ENCODE measurements around the gene TMPRSS11A.

GRCh38 chr4:67907650-67908049 lies 55.6 kb downstream of the TMPRSS11A start:
- TF ChIP-seq CTCF (conservative IDR thresholded peaks at IDR 0.05; ENCODE audit: low read depth in 2 of 2): no peak
- TF ChIP-seq NANOG (IDR thresholded peaks at IDR 0.05; ENCODE audit: borderline replicate concordance): no peak
- no peak for TF ChIP-seq EZH2 (IDR thresholded peaks at IDR 0.05; ENCODE audit: low read depth, unreplicated experiment)
- no peak for TF ChIP-seq REST (IDR thresholded peaks at IDR 0.05; ENCODE audit: unreplicated experiment)
- TF ChIP-seq EZH2phosphoT487 (IDR thresholded peaks at IDR 0.05; ENCODE audit: unreplicated experiment): no peak
- TF ChIP-seq POLR2AphosphoS5 (IDR thresholded peaks at IDR 0.05; ENCODE audit: low read depth): no peak
- no peak for TF ChIP-seq ZNF462 (CRISPR knock-in tag; IDR thresholded peaks at IDR 0.05)
- TF ChIP-seq ZNF114 (CRISPR knock-in tag; IDR thresholded peaks at IDR 0.05): no peak
- no peak for TF ChIP-seq ZNF331 (CRISPR knock-in tag; IDR thresholded peaks at IDR 0.05; ENCODE audit: low read depth)
- TF ChIP-seq CREB1 (CRISPR knock-in tag; IDR thresholded peaks at IDR 0.05; ENCODE audit: low read depth): no peak
- no peak for TF ChIP-seq JUNB (IDR thresholded peaks at IDR 0.05; ENCODE audit: unreplicated experiment)
